Natural killer cell treated with Interleukin-12 subunit alpha and Interleukin-12 subunit beta and Interleukin-15 and Interleukin-18, amount 100 ng/mL, for 72 hours (primary cell): ENCODE data around the gene MAP3K5. TPM values are rescaled to one million over a fixed set of nuclear protein-coding genes. Genes with fewer than 3 reads are reported as not detected.

Experiments used
- ATAC-seq, 2 donors: fragments of 150-1000 bp; cut with Tn5 transposase in 1 of 2; sonication (Bioruptor Pico), chemical (Tn5 transposase) in 1 of 2; 2 replicates each; pipeline ENCODE4 v1.10.0; 2021
- DNase-seq: peaks from one replicate; pipeline ENCODE4 v3.0.0; 2022; ENCODE audit warnings: low spot score
- H3K27ac Mint-ChIP-seq, 2 donors: 1 replicate in 1 of 2; 2 replicates in 1 of 2; pipeline ENCODE4 v1.8.0; 2022; ENCODE audit warnings: mixed read lengths in 2 of 2, mild to moderate bottlenecking in 1 of 2, moderate library complexity in 1 of 2
- H3K27me3 Mint-ChIP-seq, 2 donors: 1 replicate in 1 of 2; 2 replicates in 1 of 2; pipeline ENCODE4 v1.8.0; 2022; ENCODE audit warnings: mixed read lengths in 2 of 2
- H3K36me3 Mint-ChIP-seq: one replicate; pipeline ENCODE4 v1.8.0; 2022; ENCODE audit warnings: mixed read lengths
- H3K4me1 Mint-ChIP-seq, 2 donors: 1 replicate in 1 of 2; 2 replicates in 1 of 2; pipeline ENCODE4 v1.8.0; 2022; ENCODE audit warnings: low read depth in 2 of 2, mixed read lengths in 2 of 2, mild to moderate bottlenecking in 1 of 2
- H3K4me3 Mint-ChIP-seq: one replicate; pipeline ENCODE4 v1.8.0; 2022; ENCODE audit warnings: mixed read lengths
- H3K9me3 Mint-ChIP-seq: 2 replicates; pipeline ENCODE4 v1.8.0; 2022; ENCODE audit warnings: mixed read lengths
- total RNA-seq, 2 donors: library from RNA; stranded (reverse); gene quantifications; one replicate each; pipeline ENCODE4 v1.2.3, GENCODE V29; 2022

MAP3K5 gene
- total RNA-seq, 2 donors from 2014 or later, result 27.9 to 33.0 TPM

GRCh38 chr6:136773473-136773796 lies 18.8 kb downstream of the MAP3K5 start:
- Mint-ChIP-seq H3K27me3 (no peaks in the 10 kb centered on the region), H3K36me3 (peaks cover 6% of the 10 kb centered on the region), H3K9me3 (no peaks in the 10 kb centered on the region), H3K4me3 (peak overlapping the region; percentile 14), H3K27ac (peak overlapping the region; percentile 72 to 84), H3K4me1 (peaks cover 25 to 34% of the 10 kb centered on the region in 2 donors)
- DNase-seq (no peak), ATAC-seq (no peak)

GRCh38 chr6:136772685-136773472 lies 19.4 kb downstream of the MAP3K5 start:
- DNase-seq (no peak), ATAC-seq (no peak)
- Mint-ChIP-seq H3K27me3 (no peaks in the 10 kb centered on the region), H3K36me3 (peaks cover 6% of the 10 kb centered on the region), H3K4me3 (peak overlapping the region; percentile 14), H3K9me3 (no peaks in the 10 kb centered on the region), H3K27ac (peak overlapping the region; percentile 72 to 84), H3K4me1 (peaks cover 30 to 38% of the 10 kb centered on the region in 2 donors)

- Mint-ChIP-seq H3K27ac (no peak overlapping the region), H3K4me1 (peaks cover 44 to 46% of the 10 kb centered on the region in 2 donors), H3K27me3 (no peaks in the 10 kb centered on the region), H3K4me3 (no peak overlapping the region), H3K36me3 (peaks cover 6% of the 10 kb centered on the region), H3K9me3 (no peaks in the 10 kb centered on the region)
- ATAC-seq (no peak), DNase-seq (no peak)
Observed at GRCh38 chr6:136771306-136771705, 21.0 kb downstream of the MAP3K5 start.

GRCh38 chr6:136769759-136770158 lies 22.5 kb downstream of the MAP3K5 start:
- Mint-ChIP-seq H3K4me3 (no peak overlapping the region), H3K9me3 (no peaks in the 10 kb centered on the region), H3K27me3 (no peaks in the 10 kb centered on the region), H3K4me1 (peaks cover 50 to 52% of the 10 kb centered on the region in 2 donors), H3K36me3 (peaks cover 6% of the 10 kb centered on the region), H3K27ac (no peak overlapping the region)
- ATAC-seq (no peak), DNase-seq (no peak)

GRCh38 chr6:136769124-136769523 lies 23.2 kb downstream of the MAP3K5 start:
- DNase-seq (no peak), ATAC-seq (no peak)
- Mint-ChIP-seq H3K27me3 (no peaks in the 10 kb centered on the region), H3K27ac (peak overlapping the region in 1 of 2 donors; percentile 30), H3K9me3 (no peaks in the 10 kb centered on the region), H3K4me1 (peaks cover 50 to 52% of the 10 kb centered on the region in 2 donors), H3K4me3 (no peak overlapping the region), H3K36me3 (peaks cover 5% of the 10 kb centered on the region)

- H3K4me1 Mint-ChIP-seq, result peaks cover 52 to 54% of the 10 kb centered on the region in 2 donors
- H3K4me3 Mint-ChIP-seq, result peak overlapping the region; percentile 66
- H3K27ac Mint-ChIP-seq, result peak overlapping the region; percentile 65 to 87
Observed at GRCh38 chr6:136767570-136768309, 24.5 kb downstream of the MAP3K5 start.

GRCh38 chr6:136767103-136767502 lies 25.2 kb downstream of the MAP3K5 start:
- no peak for ATAC-seq
- Mint-ChIP-seq H3K4me1 (peaks cover 58 to 60% of the 10 kb centered on the region in 2 donors), H3K9me3 (no peaks in the 10 kb centered on the region), H3K27ac (peak overlapping the region; percentile 65 to 87), H3K36me3 (no peaks in the 10 kb centered on the region), H3K4me3 (peak overlapping the region; percentile 66), H3K27me3 (no peaks in the 10 kb centered on the region)
- DNase-seq, result no peak

More at GRCh38 chr6:136767570-136768309, 24.5 kb downstream of the MAP3K5 start:
- no peaks in the 10 kb centered on the region for H3K9me3 Mint-ChIP-seq
- DNase-seq, result no peak
- H3K27me3 Mint-ChIP-seq, result no peaks in the 10 kb centered on the region
- ATAC-seq, result no peak
- H3K36me3 Mint-ChIP-seq, result no peaks in the 10 kb centered on the region

- Mint-ChIP-seq H3K4me3 (no peak overlapping the region), H3K9me3 (no peaks in the 10 kb centered on the region), H3K27me3 (no peaks in the 10 kb centered on the region), H3K27ac (peak overlapping the region in 1 of 2 donors; percentile 48), H3K4me1 (peaks cover 66 to 69% of the 10 kb centered on the region in 2 donors), H3K36me3 (no peaks in the 10 kb centered on the region)
- ATAC-seq (no peak), DNase-seq (no peak)
Observed at GRCh38 chr6:136766274-136766673, 26.0 kb downstream of the MAP3K5 start.

- ATAC-seq (peak; percentile 55 to 62), DNase-seq (no peak)
- Mint-ChIP-seq H3K4me1 (peaks cover 74 to 76% of the 10 kb centered on the region in 2 donors), H3K9me3 (no peaks in the 10 kb centered on the region), H3K27me3 (no peaks in the 10 kb centered on the region), H3K27ac (peak overlapping the region; percentile 84 to 95), H3K36me3 (no peaks in the 10 kb centered on the region), H3K4me3 (peak overlapping the region; percentile 66)
Observed at GRCh38 chr6:136764517-136764993, 27.7 kb downstream of the MAP3K5 start.

- H3K27ac Mint-ChIP-seq, result peak overlapping the region; percentile 84 to 95
- H3K36me3 Mint-ChIP-seq, result no peaks in the 10 kb centered on the region
- H3K27me3 Mint-ChIP-seq, result no peaks in the 10 kb centered on the region
- no peaks in the 10 kb centered on the region for H3K9me3 Mint-ChIP-seq
- peak overlapping the region; percentile 66 for H3K4me3 Mint-ChIP-seq
- ATAC-seq, result no peak
- peaks cover 70 to 74% of the 10 kb centered on the region in 2 donors for H3K4me1 Mint-ChIP-seq
- no peak for DNase-seq
Observed at GRCh38 chr6:136763716-136764516, 28.4 kb downstream of the MAP3K5 start.

- Mint-ChIP-seq H3K36me3 (no peaks in the 10 kb centered on the region), H3K27ac (peak overlapping the region; percentile 84 to 95), H3K4me3 (peak overlapping the region; percentile 87), H3K27me3 (no peaks in the 10 kb centered on the region), H3K4me1 (peaks cover 68 to 72% of the 10 kb centered on the region in 2 donors), H3K9me3 (no peaks in the 10 kb centered on the region)
- DNase-seq (no peak), ATAC-seq (no peak)
Observed at GRCh38 chr6:136763255-136763654, 29.0 kb downstream of the MAP3K5 start.

GRCh38 chr6:136762022-136762975 lies 30.0 kb downstream of the MAP3K5 start:
- Mint-ChIP-seq H3K27ac (peak overlapping the region; percentile 84 to 95), H3K4me1 (peaks cover 59 to 63% of the 10 kb centered on the region in 2 donors), H3K36me3 (no peaks in the 10 kb centered on the region), H3K27me3 (no peaks in the 10 kb centered on the region), H3K9me3 (no peaks in the 10 kb centered on the region), H3K4me3 (peak overlapping the region; percentile 87)
- no peak for ATAC-seq
- DNase-seq, result no peak
